ENCODE results near the gene FAM50B. TPM values are rescaled to one million over a fixed set of nuclear protein-coding genes. Genes with fewer than 3 reads are reported as not detected.

The FAM50B gene
- total and polyA plus RNA-seq, 10 of the 15 experiments (the other 5 are each of a cell fraction or from before 2014, with no cell fraction given): 0.58 to 10.2 (median 5.9) TPM

DNA sequence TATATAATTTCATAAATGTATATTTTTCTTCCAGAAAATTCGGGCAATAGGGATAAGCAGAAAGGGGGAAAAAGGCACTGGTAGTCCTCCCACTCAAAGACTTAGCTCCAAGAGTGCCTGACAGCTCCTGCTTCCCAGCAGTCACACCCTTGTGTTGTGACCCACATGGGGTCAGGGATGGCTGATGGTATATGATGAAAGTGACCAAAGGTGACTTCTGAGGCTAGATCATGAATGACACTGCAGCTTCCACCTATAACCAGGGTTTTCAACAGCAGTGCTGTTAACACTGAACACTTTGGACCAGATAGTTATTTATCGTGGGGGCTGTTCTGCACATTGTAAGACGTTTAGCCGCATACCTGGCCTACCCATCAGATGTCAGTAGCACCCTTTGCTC, 22.3 kb downstream of the FAM50B start:
- Histone ChIP-seq H3K27ac (ENCODE audit: control insufficient read depth, insufficient read depth) (no peak overlapping the region), H3K36me3 (ENCODE audit: control insufficient read depth in 2 of 2, insufficient read depth in 2 of 2, low read length in 1 of 2) (no peaks in the 10 kb centered on the region), H2AFZ (ENCODE audit: control insufficient read depth, low read depth, low read length) (no peak overlapping the region), H3K4me1 (ENCODE audit: control insufficient read depth, insufficient read depth, low read length) (no peaks in the 10 kb centered on the region), H3K9me3 (replicated peaks; ENCODE audit: control insufficient read depth, insufficient read depth, low read length) (no peaks in the 10 kb centered on the region), H3K4me2 (ENCODE audit: control insufficient read depth, insufficient read depth) (no peak overlapping the region), H3K9ac (ENCODE audit: control insufficient read depth, insufficient read depth, low read length) (no peak overlapping the region), H3K4me3 (no peak overlapping the region), H3K27me3 (replicated peaks in 1 of 2; ENCODE audit: control insufficient read depth in 2 of 2, insufficient read depth in 2 of 2, low read length in 1 of 2) (0 out of 4 replicates have a peak, but pooled peaks cover 0 to 3% of the 10 kb centered on the region in 2 experiments), H3K79me2 (ENCODE audit: control insufficient read depth, insufficient read depth, low read length) (no peaks in the 10 kb centered on the region), H4K20me1 (ENCODE audit: control insufficient read depth, insufficient read depth) (no peaks in the 10 kb centered on the region)
- intact Hi-C loops (cut with micrococcal nuclease; ENCODE audit: unreplicated experiment) (no loop called here), in situ Hi-C loops (cut with MboI) (no loop called here)
- no peak for ATAC-seq
- SMC1A ChIA-PET (ENCODE audit: uncharacterized antibody, unreplicated experiment): no interaction called here
- WGBS (ENCODE audit: insufficient coverage, insufficient replicate concordance, low lambda C conversion rate, missing lambda C conversion rate): 13% methylated on average over 4 of the region's 4 CpGs
- POLR2A ChIA-PET: no interaction called here
- DNase-seq (ENCODE audit: low read depth, low spot score): no peak
- TF ChIP-seq MTA2 (IDR thresholded peaks at IDR 0.05; ENCODE audit: low read depth) (no peak), YBX1 (IDR thresholded peaks at IDR 0.05) (no peak), ZSCAN29 (IDR thresholded peaks at IDR 0.05) (no peak)
- CTCF ChIA-PET: no interaction called here
- RAD21 ChIA-PET (ENCODE audit: unreplicated experiment): no interaction called here
- no peak for FAIRE-seq
- BruUV-seq (replicated peaks): no TSS peak

DNA sequence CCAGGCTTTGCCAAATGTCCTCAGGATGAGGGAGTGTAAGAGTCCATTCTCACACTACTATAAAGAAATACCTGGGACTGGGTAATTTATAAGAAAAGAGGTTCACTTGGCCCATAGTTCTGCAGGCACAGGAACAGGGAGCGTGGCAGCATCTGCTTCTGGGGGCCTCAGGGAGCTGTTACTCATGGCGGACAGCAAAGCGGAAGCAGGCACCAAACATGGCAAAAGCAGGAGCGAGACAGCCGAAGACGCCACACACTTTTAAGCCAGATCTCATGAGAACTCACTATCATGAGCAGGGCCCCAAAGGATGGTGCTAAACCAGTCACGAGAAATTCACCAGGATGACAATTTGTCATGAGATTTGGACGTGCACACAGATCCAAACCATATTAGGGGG, 22.8 kb downstream of the FAM50B start:
- Histone ChIP-seq H2AFZ (ENCODE audit: control insufficient read depth, low read depth, low read length) (no peak overlapping the region), H3K27me3 (replicated peaks in 1 of 2; ENCODE audit: control insufficient read depth in 2 of 2, insufficient read depth in 2 of 2, low read length in 1 of 2) (0 out of 4 replicates have a peak, but pooled peaks cover 0 to 3% of the 10 kb centered on the region in 2 experiments), H3K4me2 (ENCODE audit: control insufficient read depth, insufficient read depth) (no peak overlapping the region), H3K27ac (ENCODE audit: control insufficient read depth, insufficient read depth) (no peak overlapping the region), H3K4me1 (ENCODE audit: control insufficient read depth, insufficient read depth, low read length) (no peaks in the 10 kb centered on the region), H3K79me2 (ENCODE audit: control insufficient read depth, insufficient read depth, low read length) (no peaks in the 10 kb centered on the region), H3K9me3 (replicated peaks; ENCODE audit: control insufficient read depth, insufficient read depth, low read length) (no peaks in the 10 kb centered on the region), H4K20me1 (ENCODE audit: control insufficient read depth, insufficient read depth) (no peaks in the 10 kb centered on the region), H3K36me3 (ENCODE audit: control insufficient read depth in 2 of 2, insufficient read depth in 2 of 2, low read length in 1 of 2) (no peaks in the 10 kb centered on the region), H3K9ac (ENCODE audit: control insufficient read depth, insufficient read depth, low read length) (no peak overlapping the region), H3K4me3 (no peak overlapping the region)
- SMC1A ChIA-PET (ENCODE audit: uncharacterized antibody, unreplicated experiment): no interaction called here
- DNase-seq (ENCODE audit: low read depth, low spot score) (no peak), ATAC-seq (no peak), FAIRE-seq (no peak)
- intact Hi-C loops (cut with micrococcal nuclease; ENCODE audit: unreplicated experiment) (no loop called here), in situ Hi-C loops (cut with MboI) (no loop called here)
- RAD21 ChIA-PET (ENCODE audit: unreplicated experiment): no interaction called here
- CTCF ChIA-PET: no interaction called here
- POLR2A ChIA-PET: no interaction called here
- no TSS peak for BruUV-seq (replicated peaks)
- WGBS (ENCODE audit: insufficient coverage, insufficient replicate concordance, low lambda C conversion rate, missing lambda C conversion rate): 52% methylated on average over 8 of the region's 8 CpGs
- TF ChIP-seq BHLHE40 (IDR thresholded peaks at IDR 0.05; ENCODE audit: borderline replicate concordance in 1 of 2, low read depth in 2 of 2, low read length in 1 of 2) (no peak), STAT3 (IDR thresholded peaks at IDR 0.05; ENCODE audit: low read depth, low read length) (no peak), MXI1 (IDR thresholded peaks at IDR 0.05; ENCODE audit: low read depth, low read length) (no peak), SPI1 (IDR thresholded peaks at IDR 0.05; ENCODE audit: borderline replicate concordance, insufficient read depth, low read depth, low read length) (no peak), GATAD2B (conservative IDR thresholded peaks at IDR 0.05; ENCODE audit: low read depth) (no peak), YBX1 (IDR thresholded peaks at IDR 0.05) (no peak), BACH1 (IDR thresholded peaks at IDR 0.05; ENCODE audit: borderline replicate concordance) (no peak), ZZZ3 (IDR thresholded peaks at IDR 0.05; ENCODE audit: control insufficient read depth, insufficient read length, low read depth) (no peak), DPF2 (IDR thresholded peaks at IDR 0.05) (no peak), MEF2A (IDR thresholded peaks at IDR 0.05; ENCODE audit: insufficient read depth, low read depth, low read length) (no peak)
- TF ChIP-seq, protein P1, sequence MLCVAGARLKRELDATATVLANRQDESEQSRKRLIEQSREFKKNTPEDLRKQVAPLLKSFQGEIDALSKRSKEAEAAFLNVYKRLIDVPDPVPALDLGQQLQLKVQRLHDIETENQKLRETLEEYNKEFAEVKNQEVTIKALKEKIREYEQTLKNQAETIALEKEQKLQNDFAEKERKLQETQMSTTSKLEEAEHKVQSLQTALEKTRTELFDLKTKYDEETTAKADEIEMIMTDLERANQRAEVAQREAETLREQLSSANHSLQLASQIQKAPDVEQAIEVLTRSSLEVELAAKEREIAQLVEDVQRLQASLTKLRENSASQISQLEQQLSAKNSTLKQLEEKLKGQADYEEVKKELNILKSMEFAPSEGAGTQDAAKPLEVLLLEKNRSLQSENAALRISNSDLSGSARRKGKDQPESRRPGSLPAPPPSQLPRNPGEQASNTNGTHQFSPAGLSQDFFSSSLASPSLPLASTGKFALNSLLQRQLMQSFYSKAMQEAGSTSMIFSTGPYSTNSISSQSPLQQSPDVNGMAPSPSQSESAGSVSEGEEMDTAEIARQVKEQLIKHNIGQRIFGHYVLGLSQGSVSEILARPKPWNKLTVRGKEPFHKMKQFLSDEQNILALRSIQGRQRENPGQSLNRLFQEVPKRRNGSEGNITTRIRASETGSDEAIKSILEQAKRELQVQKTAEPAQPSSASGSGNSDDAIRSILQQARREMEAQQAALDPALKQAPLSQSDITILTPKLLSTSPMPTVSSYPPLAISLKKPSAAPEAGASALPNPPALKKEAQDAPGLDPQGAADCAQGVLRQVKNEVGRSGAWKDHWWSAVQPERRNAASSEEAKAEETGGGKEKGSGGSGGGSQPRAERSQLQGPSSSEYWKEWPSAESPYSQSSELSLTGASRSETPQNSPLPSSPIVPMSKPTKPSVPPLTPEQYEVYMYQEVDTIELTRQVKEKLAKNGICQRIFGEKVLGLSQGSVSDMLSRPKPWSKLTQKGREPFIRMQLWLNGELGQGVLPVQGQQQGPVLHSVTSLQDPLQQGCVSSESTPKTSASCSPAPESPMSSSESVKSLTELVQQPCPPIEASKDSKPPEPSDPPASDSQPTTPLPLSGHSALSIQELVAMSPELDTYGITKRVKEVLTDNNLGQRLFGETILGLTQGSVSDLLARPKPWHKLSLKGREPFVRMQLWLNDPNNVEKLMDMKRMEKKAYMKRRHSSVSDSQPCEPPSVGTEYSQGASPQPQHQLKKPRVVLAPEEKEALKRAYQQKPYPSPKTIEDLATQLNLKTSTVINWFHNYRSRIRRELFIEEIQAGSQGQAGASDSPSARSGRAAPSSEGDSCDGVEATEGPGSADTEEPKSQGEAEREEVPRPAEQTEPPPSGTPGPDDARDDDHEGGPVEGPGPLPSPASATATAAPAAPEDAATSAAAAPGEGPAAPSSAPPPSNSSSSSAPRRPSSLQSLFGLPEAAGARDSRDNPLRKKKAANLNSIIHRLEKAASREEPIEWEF (IDR thresholded peaks at IDR 0.05; ENCODE audit: insufficient replicate concordance, low read depth, low read length): no peak

All from GM12878 (cell line).